SW 1271 (cell line): ENCODE results near the gene FOXA2.

Source experiments
- DNase-seq, 2 experiments: peaks; one replicate each; lab custom pipeline; 2025; lab: John Stamatoyannopoulos, UW

The FOXA2 gene

GRCh38 chr20:22583773-22584521, 425 bp downstream of the FOXA2 start:
- DNase-seq: no peak

- no peak for DNase-seq
These were observed 1.2 kb downstream of the FOXA2 start for GRCh38 chr20:22582964-22583772.

- DNase-seq: no peak
These were observed 1.9 kb downstream of the FOXA2 start for GRCh38 chr20:22582386-22582963.

- DNase-seq: no peak
These were observed 2.7 kb downstream of the FOXA2 start for GRCh38 chr20:22581437-22582385.

DNA sequence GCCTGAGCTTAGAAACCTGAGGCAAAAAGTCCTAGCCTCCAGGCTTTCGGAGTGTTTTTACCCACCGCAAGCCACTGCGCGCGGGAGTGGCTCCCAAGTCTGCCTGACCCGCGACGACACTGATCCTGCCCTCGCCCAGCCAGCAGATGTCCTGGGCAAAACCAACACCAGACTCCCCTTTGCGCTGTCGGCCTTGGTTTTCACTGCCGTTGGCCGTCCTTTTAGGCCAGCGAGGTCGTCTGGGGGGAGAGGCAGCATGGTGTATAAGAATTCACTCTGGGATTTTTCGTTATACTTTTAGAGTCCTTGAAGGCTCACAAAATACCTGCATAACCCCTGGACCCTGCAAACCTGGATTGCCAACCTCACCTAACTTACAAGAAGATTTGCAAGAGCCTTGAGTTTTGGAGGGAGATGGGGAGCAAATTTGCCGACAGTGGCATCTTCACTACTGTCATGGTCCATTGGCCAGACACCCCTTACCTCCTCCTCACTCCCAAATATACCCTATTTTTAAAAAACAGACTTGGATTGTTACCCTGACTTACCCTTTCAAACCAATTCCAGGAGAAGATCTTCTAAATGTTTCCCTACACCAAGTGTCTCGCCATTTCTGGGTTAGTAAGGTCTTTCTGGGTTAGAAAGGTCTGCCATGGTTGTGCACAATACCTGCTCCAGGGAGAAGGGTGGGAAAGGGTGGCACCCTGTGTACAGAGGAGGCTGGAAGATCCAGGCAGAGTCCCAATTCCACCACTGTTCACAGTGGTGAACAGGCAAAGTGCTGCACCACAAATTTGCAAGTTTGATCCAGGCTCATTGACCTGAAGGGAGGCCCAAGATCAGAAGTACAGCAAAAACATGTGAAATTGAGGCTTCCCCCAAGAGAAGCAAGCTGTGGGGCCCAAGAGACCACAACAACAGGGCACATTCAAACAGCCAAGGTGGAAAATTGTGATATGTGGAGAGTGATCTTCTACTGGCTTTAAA, 4.4 kb downstream of the FOXA2 start:
- DNase-seq: no peak

- DNase-seq: no peak
These were observed 5.3 kb downstream of the FOXA2 start for GRCh38 chr20:22579119-22579427.

GRCh38 chr20:22578221-22579118, 5.9 kb downstream of the FOXA2 start:
- DNase-seq: no peak

- DNase-seq: no peak
These were observed 6.7 kb downstream of the FOXA2 start for GRCh38 chr20:22577515-22578220.

GRCh38 chr20:22576733-22577514, 7.4 kb downstream of the FOXA2 start:
- no peak for DNase-seq

DNA sequence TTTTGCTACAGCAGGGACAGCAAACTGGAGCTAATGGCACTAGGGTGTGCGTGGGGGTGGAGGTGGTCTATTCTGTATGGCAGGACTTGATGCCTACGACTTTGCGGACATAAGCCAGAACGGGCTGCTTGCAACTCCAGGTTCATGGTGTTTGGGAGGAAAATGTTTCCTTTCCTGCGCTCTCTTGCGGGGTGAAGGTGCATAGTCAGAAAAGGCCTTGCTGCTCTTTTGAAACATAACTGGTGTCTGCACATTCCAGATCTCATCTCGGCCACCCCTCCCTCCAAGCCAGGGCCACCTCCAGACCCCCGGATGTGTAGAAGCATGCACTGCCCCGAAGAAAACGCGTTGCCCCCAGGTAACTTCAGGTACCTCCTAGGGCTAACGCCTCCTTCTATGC, 8.1 kb downstream of the FOXA2 start:
- no peak for DNase-seq

GRCh38 chr20:22575737-22576136, 8.6 kb downstream of the FOXA2 start:
- DNase-seq: no peak

DNA sequence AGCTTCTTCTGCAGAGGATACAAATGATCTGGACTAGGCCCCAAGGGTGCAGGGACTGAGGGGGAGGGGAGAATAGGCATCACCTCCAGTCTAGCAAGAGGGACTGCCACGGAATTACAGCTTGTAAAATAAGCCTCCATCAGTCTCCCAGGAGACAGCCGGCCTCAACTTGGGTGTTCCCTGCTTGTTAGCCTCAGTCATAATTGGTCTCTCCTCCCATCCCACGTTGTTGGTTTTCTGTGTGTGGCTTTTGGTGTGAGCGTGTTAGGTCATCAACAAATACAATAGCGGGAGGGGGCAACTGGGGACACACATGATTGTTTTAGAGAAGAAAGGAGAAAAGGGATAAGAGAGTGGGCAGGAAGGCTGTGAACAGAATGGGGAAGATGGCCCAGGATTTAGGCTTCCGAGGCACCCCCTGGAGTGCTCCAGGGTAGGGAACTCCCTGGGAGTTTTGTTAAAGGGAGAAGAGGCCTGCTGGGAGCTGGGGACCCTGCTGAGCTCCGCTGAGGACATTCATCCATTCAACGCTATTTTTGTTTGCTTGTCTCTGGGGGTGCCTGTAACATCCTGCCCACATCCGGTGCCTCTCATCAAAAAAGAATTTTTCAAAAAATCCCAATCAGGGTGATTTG, 9.2 kb downstream of the FOXA2 start:
- DNase-seq: peak in 1 of 2 experiments; percentile 17

- no peak for DNase-seq
These were observed 9.8 kb downstream of the FOXA2 start for GRCh38 chr20:22574545-22575086.

GRCh38 chr20:22572491-22572890, 11.9 kb downstream of the FOXA2 start:
- no peak for DNase-seq

GRCh38 chr20:22572023-22572422, 12.3 kb downstream of the FOXA2 start:
- DNase-seq: no peak

GRCh38 chr20:22569353-22569752, 15.0 kb downstream of the FOXA2 start:
- DNase-seq: no peak

DNA sequence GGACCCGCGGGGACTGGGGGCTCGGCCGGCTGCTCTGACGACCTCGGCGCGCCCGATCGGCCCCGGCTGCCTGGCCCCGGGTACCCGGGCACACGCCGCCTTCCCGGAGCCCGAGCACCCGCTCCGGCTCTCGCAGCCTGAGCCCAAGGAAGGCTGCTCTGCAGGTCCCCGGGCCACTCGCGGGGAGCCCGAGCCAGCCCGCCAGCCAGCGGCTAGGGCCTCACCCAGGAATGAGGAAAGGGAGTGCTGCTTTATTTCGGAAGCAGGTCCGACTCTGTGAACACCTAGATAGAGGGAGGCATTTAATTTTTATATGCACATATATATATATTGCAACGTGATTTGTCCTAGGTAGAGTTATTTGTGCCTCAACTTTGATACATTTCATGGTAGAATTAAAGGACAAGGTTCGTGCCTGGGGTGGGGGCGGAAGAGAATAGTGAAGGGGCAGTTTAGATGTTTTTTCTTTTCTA, 15.5 kb downstream of the FOXA2 start:
- no peak for DNase-seq
